K562 (cell line): Measurements from ENCODE around the gene ASCC3. TPM values are rescaled to one million over a fixed set of nuclear protein-coding genes. Genes with fewer than 3 reads are reported as not detected.

Source experiments
- ATAC-seq: fragments of 200-7000 bp; cut with Tn5 transposase; 3 replicates; pipeline ENCODE4 v1.9.1; 2020; ENCODE audit warnings: moderate library complexity
- BruUV-seq: library from RNA; stranded (reverse); fragments of 400-500 nt; replicated peaks from 2 replicates; lab custom pipeline; 2021; lab: Mats Ljungman, UMichigan
- CTCF ChIA-PET: fragments of 300-600 bp; formaldehyde crosslinking; extraction: SDS; loops from one replicate; lab custom pipeline; 2021; ENCODE audit warnings: low intra/inter-chr PET ratio; lab: Yijun Ruan, JAX
- POLR2A ChIA-PET: fragments of 300-600, 350-650 bp; sonication (Branson Sonifier 250); formaldehyde crosslinking; extraction: SDS; loops from one replicate; lab custom pipeline; 2021; ENCODE audit warnings: antibody characterized with exemption, inconsistent platforms; lab: Yijun Ruan, JAX
- DNase-seq, 4 experiments: peaks; one replicate each; pipeline versions ENCODE4 v3.0.0 to v3.0.0-alpha.2; 2011 to 2018; ENCODE audit warnings: low spot score in 3 of 4, mixed read lengths in 3 of 4; ENCODE audit errors: extremely low read depth in 1 of 4
- FAIRE-seq: peaks from 2 replicates; lab custom pipeline; 2011; peaks lifted over from hg19 to GRCh38; lab: Jason Lieb, UNC
- H2AFZ ChIP-seq: 2 replicates; pipeline ENCODE4 v1.6.0; 2011; ENCODE audit warnings: low read depth, low read length, control low read depth, inconsistent platforms
- H3K27ac ChIP-seq: fragments of 200-600 bp; 3 replicates; pipeline ENCODE4 v1.8.0; 2011; ENCODE audit warnings: low read depth, mild to moderate bottlenecking, control low read depth, inconsistent platforms, low read length, moderate library complexity, mixed read lengths; ENCODE audit errors: extremely low read depth
- H3K27me3 ChIP-seq, 2 experiments: fragments of 300-600 bp in 1 of 2; 2 replicates in 1 of 2; 3 replicates in 1 of 2; pipeline versions ENCODE4 v1.6.0 to v1.8.0; 2011; ENCODE audit warnings: inconsistent platforms in 2 of 2, low read length in 2 of 2, mild to moderate bottlenecking in 1 of 2, mixed read lengths in 1 of 2, moderate library complexity in 1 of 2; ENCODE audit not compliant: control insufficient read depth in 2 of 2, insufficient read depth in 2 of 2
- H3K36me3 ChIP-seq: fragments of 300-600 bp; 3 replicates; pipeline ENCODE4 v1.8.0; 2011; ENCODE audit warnings: mild to moderate bottlenecking, low read length, inconsistent platforms; ENCODE audit not compliant: control insufficient read depth, insufficient read depth
- H3K4me1 ChIP-seq, 2 experiments: fragments of 200-600 bp in 1 of 2; replicated peaks in 1 of 2; 2 replicates in 1 of 2; 3 replicates in 1 of 2; pipeline versions ENCODE4 v1.5.1 to v1.8.0; 2011; ENCODE audit warnings: inconsistent platforms in 2 of 2, low read length in 2 of 2, mild to moderate bottlenecking in 1 of 2, mixed read lengths in 1 of 2, moderate library complexity in 1 of 2; ENCODE audit not compliant: control insufficient read depth in 2 of 2, insufficient read depth in 2 of 2
- H3K4me2 ChIP-seq: 2 replicates; pipeline ENCODE4 v1.6.1; 2011; ENCODE audit warnings: low read length, control low read depth, inconsistent platforms, mixed read lengths; ENCODE audit not compliant: insufficient read depth
- H3K4me3 ChIP-seq: fragments of 200-600 bp; sonication (generic), shearing (Covaris generic); 2 replicates; pipeline ENCODE4 v1.5.1; 2016; ENCODE audit warnings: control low read depth, inconsistent platforms
- H3K79me2 ChIP-seq: fragments of 200-600 bp; 3 replicates; pipeline ENCODE4 v1.8.0; 2011; ENCODE audit warnings: low read length, inconsistent platforms; ENCODE audit not compliant: control insufficient read depth, insufficient read depth
- H3K9ac ChIP-seq, 2 experiments: 2 replicates each; pipeline versions ENCODE4 v1.6.0 to v1.6.1; 2011; ENCODE audit warnings: low read depth in 2 of 2, low read length in 2 of 2, control low read depth in 1 of 2, inconsistent platforms in 1 of 2, mild to moderate bottlenecking in 1 of 2, mixed read lengths in 1 of 2; ENCODE audit not compliant: insufficient read depth in 1 of 2
- H3K9me1 ChIP-seq: one replicate; pipeline ENCODE4 v1.6.0; 2011; ENCODE audit warnings: inconsistent platforms, mild to moderate bottlenecking, low read length, moderate library complexity; ENCODE audit not compliant: control insufficient read depth, insufficient read depth
- H3K9me3 ChIP-seq: replicated peaks from 2 replicates; pipeline ENCODE4 v1.5.1; 2011; ENCODE audit warnings: low read depth, low read length, inconsistent platforms; ENCODE audit not compliant: control insufficient read depth, insufficient read depth
- H4K20me1 ChIP-seq: replicated peaks from 2 replicates; pipeline ENCODE4 v1.6.1; 2011; ENCODE audit warnings: low read length, inconsistent platforms, mixed read lengths; ENCODE audit not compliant: control insufficient read depth, insufficient read depth
- ARID3B ChIP-seq: fragments of 250-450 bp; sonication (Bioruptor Pico); IDR thresholded peaks from 2 replicates; pipeline ENCODE4 v1.4.0; 2020; ENCODE audit warnings: borderline replicate concordance
- ARNT ChIP-seq, 2 experiments: fragments of 450-650 bp; IDR thresholded peaks; 2 replicates each; pipeline ENCODE4 v1.6.1; 2016; ENCODE audit warnings: mild to moderate bottlenecking in 1 of 2
- E2F4 ChIP-seq: sonication (generic); formaldehyde crosslinking; IDR thresholded peaks from 2 replicates; pipeline ENCODE4 v1.8.0; 2022; ENCODE audit warnings: mild to moderate bottlenecking, low read depth, missing genetic modification reagents
- E2F6 ChIP-seq, 2 experiments: IDR thresholded peaks; 2 replicates each; pipeline ENCODE4 v1.6.1; 2011; ENCODE audit warnings: borderline replicate concordance in 1 of 2, control low read depth in 1 of 2, low read depth in 1 of 2, low read length in 1 of 2, mild to moderate bottlenecking in 1 of 2, mixed read lengths in 1 of 2, moderate library complexity in 1 of 2; ENCODE audit not compliant: insufficient read depth in 1 of 2, insufficient read length in 1 of 2, poor library complexity in 1 of 2, severe bottlenecking in 1 of 2; ENCODE audit errors: extremely low read depth in 1 of 2
- PYGO2 ChIP-seq: fragments of 450-650 bp; IDR thresholded peaks from 2 replicates; pipeline ENCODE4 v1.6.1; 2016; ENCODE audit warnings: mild to moderate bottlenecking, missing genetic modification characterization, moderate library complexity, missing compliant biosample characterization
- SETDB1 ChIP-seq: IDR thresholded peaks from one replicate; pipeline ENCODE4 v1.6.1; 2012; ENCODE audit warnings: low read length, control low read depth, inconsistent platforms
- ZBTB43 ChIP-seq: sonication (generic); formaldehyde crosslinking; IDR thresholded peaks from 2 replicates; pipeline ENCODE4 v1.8.0; 2023; ENCODE audit warnings: mild to moderate bottlenecking, missing genetic modification reagents
- ZNF124 ChIP-seq: sonication (generic); formaldehyde crosslinking; IDR thresholded peaks from 2 replicates; pipeline ENCODE4 v1.8.1; 2022; ENCODE audit warnings: missing genetic modification reagents
- ZNF583 ChIP-seq: fragments of 250-450 bp; sonication (Bioruptor Pico); IDR thresholded peaks from 2 replicates; pipeline ENCODE4 v1.4.0; 2020
- ZNF589 ChIP-seq: fragments of 200-800 bp; sonication (Bioruptor generic); IDR thresholded peaks from 2 replicates; pipeline ENCODE4 v1.6.1; 2016; ENCODE audit warnings: low read depth, missing genetic modification characterization, missing compliant biosample characterization
- ZNF699 ChIP-seq: fragments of 250-450 bp; sonication (Bioruptor Pico); IDR thresholded peaks from 2 replicates; pipeline ENCODE4 v1.8.0; 2021; ENCODE audit warnings: mild to moderate bottlenecking, moderate library complexity; ENCODE audit not compliant: insufficient replicate concordance
- WGBS: fragments of 100-300 bp; shearing (Covaris generic); methylation state at CpG from one replicate; pipeline ENCODE4 v1.1.6; 2016; ENCODE audit warnings: low coverage, mixed read lengths; ENCODE audit not compliant: insufficient coverage; ENCODE audit errors: missing lambda C conversion rate; 5-methylcytosine and 5-hydroxymethylcytosine counted together
- in situ Hi-C: fragments of 300-500 bp; cut with MboI; formaldehyde crosslinking; loops from 4 replicates; pipeline ENCODE4 v1.15.0; 2018; ENCODE audit warnings: inconsistent platforms, mixed read lengths
- intact Hi-C: fragments of 100-400 bp; cut with micrococcal nuclease; formaldehyde crosslinking; loops from 2 replicates; pipeline ENCODE4 v1.14.2; 2022
- polyA plus RNA-seq, 8 experiments: library from polyadenylated mRNA; depleted of rRNA in 4 of 8; stranded (reverse) in 5 of 8; unstranded in 3 of 8; fragments of >200 nt; fragmentation: Nextera tagmentation in 2 of 8; fragmentation: Illumina TruSeq in 1 of 8; extraction: Ambion mirVana in 2 of 8; extraction: Trizol in 1 of 8; gene quantifications; 2 replicates each; pipeline versions ENCODE4 v1.2.1 to v1.2.3, GENCODE V29; 2011 to 2014; ENCODE audit warnings: inconsistent platforms in 1 of 8, missing spikeins in 1 of 8
- total RNA-seq, 7 experiments: library from RNA; depleted of rRNA in 6 of 7; stranded (reverse); fragments of >200 nt in 6 of 7; fragmentation: Illumina TruSeq in 2 of 7; extraction: Trizol in 2 of 7; gene quantifications; 2 replicates each; pipeline versions ENCODE4 v1.2.1 to v1.2.3, GENCODE V29; 2011 to 2021; ENCODE audit warnings: low replicate concordance in 1 of 7

ASCC3 gene
- total and polyA plus RNA-seq, 9 of the 15 experiments (the other 6 are each of a cell fraction or from before 2014, with no cell fraction given) = 16.1 to 56.1 (median 33.9) TPM

GRCh38 chr6:100462706-100463629, 418.2 kb downstream of the ASCC3 start:
- DNase-seq = no peak
- no peak for FAIRE-seq
- Histone ChIP-seq H3K4me3 (no peak overlapping the region), H3K79me2 (no peaks in the 10 kb centered on the region), H2AFZ (no peak overlapping the region), H3K4me2 (no peak overlapping the region), H3K9me3 (no peaks in the 10 kb centered on the region), H3K4me1 (peaks cover 0 to 22% of the 10 kb centered on the region in 2 experiments; a peak in 1 of 5 replicates), H4K20me1 (no peaks in the 10 kb centered on the region), H3K9ac (no peak overlapping the region), H3K9me1 (no peaks in the 10 kb centered on the region), H3K27me3 (peaks cover 55 to 64% of the 10 kb centered on the region in 2 experiments), H3K27ac (no peak overlapping the region), H3K36me3 (no peaks in the 10 kb centered on the region)
- CTCF ChIA-PET = no interaction called here
- POLR2A ChIA-PET = interaction anchor here (0.6 to 1.5 kb wide), 3 partner anchors 8 to 851 kb away, joined by 3 to 4 read pairs (median 4); no protein-coding TSS in a partner anchor
- no TSS peak for BruUV-seq
- no peak for ATAC-seq
- intact Hi-C loops (no loop called here), in situ Hi-C loops (no loop called here)
- 2% methylated on average over 11 of the region's 13 CpGs for WGBS
- TF ChIP-seq ZBTB43 (CRISPR knock-in tag) (no peak), ZNF583 (CRISPR knock-in tag) (no peak), ARID3B (CRISPR knock-in tag) (no peak), PYGO2 (tag) (no peak), ZNF589 (CRISPR knock-in tag) (no peak), E2F6 (IDR thresholded peaks at IDR 0.05; ENCODE audit: borderline replicate concordance in 1 of 2, extremely low read depth in 1 of 2, insufficient read depth in 1 of 2, insufficient read length in 1 of 2, low read depth in 1 of 2, low read length in 1 of 2, poor library complexity in 1 of 2, severe bottlenecking in 1 of 2) (no peak), ZNF124 (CRISPR knock-in tag) (no peak), ARNT (IDR thresholded peaks at IDR 0.05) (no peak), ZNF699 (no peak), SETDB1 (no peak), E2F4 (CRISPR knock-in tag) (no peak)
